PC-3 (cell line): ENCODE data around the gene IGFBP3. TPM values are rescaled to one million over a fixed set of nuclear protein-coding genes. Genes with fewer than 3 reads are reported as not detected.

ENCODE experiments used
- ATAC-seq: fragments of 200-7000 bp; cut with Tn5 transposase; 2 replicates; pipeline ENCODE4 v1.9.1; 2020; ENCODE audit warnings: mild to moderate bottlenecking, moderate library complexity
- BruUV-seq: library from RNA; stranded (reverse); fragments of 400-500 nt; replicated peaks from 2 replicates; lab custom pipeline; 2021; lab: Mats Ljungman, UMichigan
- CTCF ChIA-PET: fragments of 300-600 bp; sonication (Branson Sonifier 250); formaldehyde crosslinking; loops from one replicate; lab custom pipeline; 2022; ENCODE audit warnings: antibody characterized with exemption; lab: Charles Lee
- POLR2A ChIA-PET: fragments of 300-600 bp; sonication (Branson Sonifier 250); formaldehyde crosslinking; loops from one replicate; lab custom pipeline; 2022; ENCODE audit warnings: antibody characterized with exemption; ENCODE audit not compliant: unreplicated experiment; lab: Charles Lee
- DNase-seq: peaks from one replicate; pipeline ENCODE4 v3.0.0-alpha.2; 2015
- H2AFZ ChIP-seq: fragments of 300-600 bp; sonication (generic); 2 replicates; pipeline ENCODE4 v1.6.0; 2016; ENCODE audit warnings: antibody characterized with exemption, low read length
- H3F3A ChIP-seq: fragments of 300-600 bp; sonication (generic); one replicate; pipeline ENCODE4 v1.6.0; 2017; ENCODE audit warnings: antibody characterized with exemption, low read length, control low read depth, mild to moderate bottlenecking; ENCODE audit not compliant: unreplicated experiment
- H3K27ac ChIP-seq: fragments of 300-600 bp; sonication (generic); 2 replicates; pipeline ENCODE4 v1.5.1; 2016; ENCODE audit warnings: mild to moderate bottlenecking, low read length
- H3K27me3 ChIP-seq: fragments of 300-600 bp; sonication (generic); 2 replicates; pipeline ENCODE4 v1.6.1; 2016; ENCODE audit warnings: low read length, mixed read lengths
- H3K36me3 ChIP-seq: fragments of 300-600 bp; sonication (generic); 2 replicates; pipeline ENCODE4 v1.6.1; 2016; ENCODE audit warnings: low read depth, mixed run types, low read length, mixed read lengths
- H3K4me1 ChIP-seq: fragments of 300-600 bp; sonication (generic); 2 replicates; pipeline ENCODE4 v1.5.1; 2016; ENCODE audit warnings: low read length; ENCODE audit not compliant: insufficient read depth
- H3K4me2 ChIP-seq: fragments of 300-600 bp; sonication (generic); 2 replicates; pipeline ENCODE4 v1.6.0; 2016; ENCODE audit warnings: low read length
- H3K4me3 ChIP-seq: fragments of 300-600 bp; sonication (generic); 2 replicates; pipeline ENCODE4 v1.5.1; 2016; ENCODE audit warnings: mild to moderate bottlenecking, low read length, mixed read lengths
- H3K79me2 ChIP-seq: fragments of 300-600 bp; sonication (generic); 2 replicates; pipeline ENCODE4 v1.6.1; 2017; ENCODE audit warnings: low read length, mixed read lengths
- H3K9ac ChIP-seq: fragments of 300-600 bp; sonication (generic); 2 replicates; pipeline ENCODE4 v1.6.0; 2016; ENCODE audit warnings: mild to moderate bottlenecking, low read length
- H3K9me2 ChIP-seq: fragments of 300-600 bp; sonication (generic); replicated peaks from 2 replicates; pipeline ENCODE4 v1.6.1; 2016; ENCODE audit warnings: mixed run types, low read length, mixed read lengths
- H3K9me3 ChIP-seq: fragments of 300-600 bp; sonication (generic); 2 replicates; pipeline ENCODE4 v1.6.1; 2016; ENCODE audit warnings: low read length, mixed read lengths
- H4K20me1 ChIP-seq: fragments of 300-600 bp; sonication (generic); 2 replicates; pipeline ENCODE4 v1.6.1; 2016; ENCODE audit warnings: low read length, mixed read lengths
- EZH2 ChIP-seq: fragments of 300-600 bp; sonication (generic); IDR thresholded peaks from one replicate; pipeline ENCODE4 v1.6.1; 2017; ENCODE audit warnings: antibody characterized with exemption, mild to moderate bottlenecking, low read length; ENCODE audit not compliant: unreplicated experiment
- EZH2phosphoT487 ChIP-seq: fragments of 300-600 bp; sonication (generic); IDR thresholded peaks from 2 replicates; pipeline ENCODE4 v1.6.1; 2018; ENCODE audit warnings: mild to moderate bottlenecking, antibody characterized with exemption, low read length, borderline replicate concordance
- intact Hi-C: fragments of 100-400 bp; cut with micrococcal nuclease; formaldehyde crosslinking; loops from 2 replicates; pipeline ENCODE4 v1.9.0; 2023
- total RNA-seq: library from RNA; depleted of rRNA; stranded (reverse); fragments of >200 nt; gene quantifications from 2 replicates; pipeline ENCODE4 v1.2.3, GENCODE V29; 2014
- TF ChIP-seq, protein P1 (sequence below): fragments of 300-600 bp; sonication (generic); conservative IDR thresholded peaks from 2 replicates; pipeline ENCODE4 v1.5.1; 2017; ENCODE audit warnings: antibody characterized with exemption, low read depth, mild to moderate bottlenecking, low read length

The IGFBP3 gene
- total RNA-seq, 1 experiment from 2014 or later, result 120 TPM

DNA sequence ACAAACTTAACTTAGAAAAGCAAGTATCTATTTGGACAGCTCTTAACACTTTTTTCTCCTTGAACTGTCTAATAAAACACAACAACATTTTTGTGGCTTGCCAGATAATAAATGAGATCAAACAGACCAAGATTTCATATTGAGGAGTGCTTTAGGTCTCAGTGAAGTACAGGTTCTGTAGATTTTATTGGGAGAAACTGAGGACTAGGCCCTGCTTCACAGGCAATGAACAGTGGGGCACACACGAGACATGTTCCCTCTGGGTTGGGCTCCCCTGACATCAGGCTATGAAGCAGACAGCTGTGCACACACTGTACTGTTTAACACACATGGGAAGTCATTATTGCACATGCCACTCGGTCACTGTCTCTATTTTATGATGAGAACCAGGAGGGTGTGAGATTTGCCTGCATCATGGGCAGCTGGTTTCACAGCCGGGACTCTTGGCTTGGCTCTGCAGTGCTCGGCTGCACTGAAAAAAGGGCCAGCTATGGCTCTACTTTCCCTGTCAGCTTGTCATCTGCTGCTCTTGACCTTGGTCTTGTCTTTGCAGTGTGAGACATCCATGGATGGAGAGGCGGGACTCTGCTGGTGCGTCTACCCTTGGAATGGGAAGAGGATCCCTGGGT, 28.6 kb downstream of the IGFBP3 start:
- no peak for ATAC-seq
- intact Hi-C loops, result no loop called here
- no peak overlapping the region for H2AFZ ChIP-seq
- H3K36me3 ChIP-seq, result no peaks in the 10 kb centered on the region
- TF ChIP-seq EZH2 (no peak), EZH2phosphoT487 (no peak)
- TF ChIP-seq, protein P1, sequence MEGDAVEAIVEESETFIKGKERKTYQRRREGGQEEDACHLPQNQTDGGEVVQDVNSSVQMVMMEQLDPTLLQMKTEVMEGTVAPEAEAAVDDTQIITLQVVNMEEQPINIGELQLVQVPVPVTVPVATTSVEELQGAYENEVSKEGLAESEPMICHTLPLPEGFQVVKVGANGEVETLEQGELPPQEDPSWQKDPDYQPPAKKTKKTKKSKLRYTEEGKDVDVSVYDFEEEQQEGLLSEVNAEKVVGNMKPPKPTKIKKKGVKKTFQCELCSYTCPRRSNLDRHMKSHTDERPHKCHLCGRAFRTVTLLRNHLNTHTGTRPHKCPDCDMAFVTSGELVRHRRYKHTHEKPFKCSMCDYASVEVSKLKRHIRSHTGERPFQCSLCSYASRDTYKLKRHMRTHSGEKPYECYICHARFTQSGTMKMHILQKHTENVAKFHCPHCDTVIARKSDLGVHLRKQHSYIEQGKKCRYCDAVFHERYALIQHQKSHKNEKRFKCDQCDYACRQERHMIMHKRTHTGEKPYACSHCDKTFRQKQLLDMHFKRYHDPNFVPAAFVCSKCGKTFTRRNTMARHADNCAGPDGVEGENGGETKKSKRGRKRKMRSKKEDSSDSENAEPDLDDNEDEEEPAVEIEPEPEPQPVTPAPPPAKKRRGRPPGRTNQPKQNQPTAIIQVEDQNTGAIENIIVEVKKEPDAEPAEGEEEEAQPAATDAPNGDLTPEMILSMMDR, result no peak
- no peaks in the 10 kb centered on the region for H3K27me3 ChIP-seq
- no peak overlapping the region for H3K9ac ChIP-seq
- H3F3A ChIP-seq, result no peaks in the 10 kb centered on the region
- CTCF ChIA-PET, result no interaction called here
- H3K79me2 ChIP-seq, result 0 out of 2 replicates have a peak, but pooled peaks cover 5% of the 10 kb centered on the region
- no peak for DNase-seq
- H3K9me3 ChIP-seq, result no peaks in the 10 kb centered on the region
- BruUV-seq, result no TSS peak
- POLR2A ChIA-PET, result no interaction called here
- H3K4me3 ChIP-seq, result no peak overlapping the region
- no peaks in the 10 kb centered on the region for H4K20me1 ChIP-seq
- H3K4me1 ChIP-seq, result peaks cover 10% of the 10 kb centered on the region
- no peaks in the 10 kb centered on the region for H3K9me2 ChIP-seq
- H3K27ac ChIP-seq, result no peak overlapping the region
- no peak overlapping the region for H3K4me2 ChIP-seq

DNA sequence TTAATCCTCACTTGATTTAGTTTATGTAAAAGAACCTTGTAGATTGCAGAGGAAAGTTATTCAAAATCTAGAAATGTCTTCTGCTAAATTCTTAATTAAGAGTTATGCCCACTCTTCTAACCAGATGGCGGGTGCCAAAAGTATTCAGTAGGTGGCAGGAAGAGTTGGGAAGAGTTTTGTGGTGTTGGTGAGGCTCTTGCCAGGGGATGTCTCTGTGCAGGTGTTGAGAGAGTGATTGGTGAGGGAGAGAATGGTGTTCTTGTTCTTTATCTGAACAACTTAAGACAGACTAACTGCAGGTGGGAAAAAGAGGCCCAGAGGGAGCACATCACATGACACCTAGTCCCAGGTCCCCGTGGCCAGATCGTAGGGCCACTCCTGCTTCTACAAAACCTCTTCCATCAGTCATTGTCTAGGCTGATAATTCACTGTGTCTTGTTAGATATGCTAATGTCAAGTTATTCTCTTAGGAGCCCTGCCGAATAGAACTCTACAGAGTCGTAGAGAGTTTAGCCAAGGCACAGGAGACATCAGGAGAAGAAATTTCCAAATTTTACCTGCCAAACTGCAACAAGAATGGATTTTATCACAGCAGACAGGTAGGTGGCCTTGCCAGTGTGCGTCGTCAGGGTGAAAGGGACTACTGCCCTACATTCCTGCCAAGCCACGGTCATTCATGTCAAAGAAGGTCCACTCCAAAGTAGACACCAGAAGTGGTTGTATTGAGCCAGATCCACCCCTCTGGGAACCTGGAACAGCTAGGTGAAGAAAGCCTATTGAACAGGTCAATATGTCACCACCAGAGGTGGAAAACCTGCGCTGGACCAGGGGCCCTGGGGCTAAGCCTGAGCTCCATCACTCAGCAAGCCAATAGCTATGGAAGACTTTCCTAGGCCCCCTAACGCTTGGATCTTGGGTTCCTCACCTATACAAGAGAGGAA, 29.3 kb downstream of the IGFBP3 start:
- POLR2A ChIA-PET, result no interaction called here
- intact Hi-C loops, result loop anchor here (1.0 to 2.0 kb wide), 3 partner anchors 25 to 1363 kb away; no protein-coding TSS in a partner anchor
- CTCF ChIA-PET, result interaction anchor here (0.5 kb wide), 1 partner anchor 804 kb away, joined by 4 read pairs; no protein-coding TSS in a partner anchor

More for the DNA sequence above, 29.3 kb downstream of the IGFBP3 start:
- H3K9ac ChIP-seq, result no peak overlapping the region
- TF ChIP-seq EZH2 (no peak), EZH2phosphoT487 (no peak)
- TF ChIP-seq, protein P1, result no peak
- H2AFZ ChIP-seq, result no peak overlapping the region
- H3K36me3 ChIP-seq, result no peaks in the 10 kb centered on the region
- BruUV-seq, result no TSS peak
- H3K27ac ChIP-seq, result no peak overlapping the region
- no peaks in the 10 kb centered on the region for H3F3A ChIP-seq
- H3K27me3 ChIP-seq, result no peaks in the 10 kb centered on the region
- H4K20me1 ChIP-seq, result no peaks in the 10 kb centered on the region
- DNase-seq (no peak), ATAC-seq (no peak)
- no peaks in the 10 kb centered on the region for H3K9me3 ChIP-seq
- peaks cover 18% of the 10 kb centered on the region for H3K4me1 ChIP-seq
- no peak overlapping the region for H3K4me3 ChIP-seq
- 0 out of 2 replicates have a peak, but pooled peaks cover 5% of the 10 kb centered on the region for H3K79me2 ChIP-seq
- no peak overlapping the region for H3K4me2 ChIP-seq
- H3K9me2 ChIP-seq, result no peaks in the 10 kb centered on the region
